CD4-positive, alpha-beta T cell (primary cell): ENCODE results near the gene GRM2. TPM values are rescaled to one million over a fixed set of nuclear protein-coding genes. Genes with fewer than 3 reads are reported as not detected.

Source experiments
- ATAC-seq: fragments of 200-7000 bp; cut with Tn5 transposase; one replicate; pipeline ENCODE4 v1.10.0; 2022; ENCODE audit warnings: mild to moderate bottlenecking; ENCODE audit not compliant: poor library complexity
- CTCF ChIA-PET: fragments of 350-600 bp; sonication (Branson Sonifier 250); formaldehyde crosslinking; loops from one replicate; lab custom pipeline; 2021; ENCODE audit warnings: antibody characterized with exemption, inconsistent platforms; lab: Charles Lee
- POLR2A ChIA-PET: fragments of 350-600 bp; sonication (Branson Sonifier 250); formaldehyde crosslinking; loops from one replicate; lab custom pipeline; 2021; ENCODE audit warnings: antibody characterized with exemption, inconsistent platforms; lab: Charles Lee
- DNase-seq, 14 experiments: peaks; one replicate each; pipeline ENCODE4 v3.0.0-alpha.2; 2013 to 2020; ENCODE audit warnings: mixed read lengths in 2 of 14
- H3K27ac ChIP-seq, 2 donors: one replicate each; pipeline versions ENCODE4 v1.5.1 to v1.7.0; 2013; ENCODE audit warnings: low read length in 2 of 2, low read depth in 1 of 2, mild to moderate bottlenecking in 1 of 2
- H3K27me3 ChIP-seq, 2 experiments: 1 replicate in 1 of 2; 2 replicates in 1 of 2; pipeline versions ENCODE4 v1.6.1 to v1.7.0; 2013; ENCODE audit warnings: low read length in 2 of 2, control low read depth in 1 of 2, mild to moderate bottlenecking in 1 of 2, moderate library complexity in 1 of 2; ENCODE audit not compliant: insufficient read depth in 2 of 2, control insufficient read depth in 1 of 2
- H3K36me3 ChIP-seq: one replicate; pipeline ENCODE4 v1.6.1; 2013; ENCODE audit warnings: low read length, control low read depth; ENCODE audit not compliant: insufficient read depth
- H3K4me1 ChIP-seq: one replicate; pipeline ENCODE4 v1.6.1; 2013; ENCODE audit warnings: low read length, control low read depth; ENCODE audit not compliant: insufficient read depth
- H3K4me3 ChIP-seq: one replicate; pipeline ENCODE4 v1.5.1; 2013; ENCODE audit warnings: mild to moderate bottlenecking, low read length, moderate library complexity
- H3K9me3 ChIP-seq, 2 experiments: 1 replicate in 1 of 2; 2 replicates in 1 of 2; pipeline versions ENCODE4 v1.6.1 to v1.7.0; 2013; ENCODE audit warnings: low read length in 2 of 2, mild to moderate bottlenecking in 2 of 2, control low read depth in 1 of 2, moderate library complexity in 1 of 2; ENCODE audit not compliant: control insufficient read depth in 1 of 2, insufficient read depth in 1 of 2
- H3K27ac Mint-ChIP-seq: one replicate; pipeline ENCODE4 v1.8.0; 2020; ENCODE audit warnings: mixed read lengths
- H3K27me3 Mint-ChIP-seq: one replicate; pipeline ENCODE4 v1.8.0; 2021; ENCODE audit warnings: mixed read lengths
- H3K36me3 Mint-ChIP-seq: one replicate; pipeline ENCODE4 v1.8.0; 2021; ENCODE audit warnings: low read depth, mixed read lengths
- H3K4me1 Mint-ChIP-seq: one replicate; pipeline ENCODE4 v1.8.0; 2021; ENCODE audit warnings: low read depth, mixed read lengths
- H3K4me3 Mint-ChIP-seq: one replicate; pipeline ENCODE4 v1.8.0; 2020; ENCODE audit warnings: mild to moderate bottlenecking, mixed read lengths
- H3K9me3 Mint-ChIP-seq: one replicate; pipeline ENCODE4 v1.8.0; 2020; ENCODE audit warnings: mixed read lengths
- intact Hi-C, 2 experiments: fragments of 100-400 bp; cut with DNase I in 1 of 2; cut with micrococcal nuclease in 1 of 2; formaldehyde crosslinking; loops; one replicate each; pipeline versions ENCODE4 v1.15.1 to v1.9.0; 2023 to 2025; cut with DNase I, micrococcal nuclease
- total RNA-seq, 174 experiments: library from RNA in 2 of 174; stranded (reverse) in 2 of 174; gene quantifications; one replicate each; pipeline ENCODE4 v1.2.3 and lab custom pipeline; 2021 to 2026
- TF ChIP-seq, protein P1 (sequence below): fragments of 200-600 bp; IDR thresholded peaks from one replicate; pipeline ENCODE4 v1.8.0; 2022; ENCODE audit warnings: antibody characterized with exemption, mild to moderate bottlenecking

The GRM2 gene
- total RNA-seq, 2 experiments from 2014 or later = 4.1 to 4.2 TPM

DNA sequence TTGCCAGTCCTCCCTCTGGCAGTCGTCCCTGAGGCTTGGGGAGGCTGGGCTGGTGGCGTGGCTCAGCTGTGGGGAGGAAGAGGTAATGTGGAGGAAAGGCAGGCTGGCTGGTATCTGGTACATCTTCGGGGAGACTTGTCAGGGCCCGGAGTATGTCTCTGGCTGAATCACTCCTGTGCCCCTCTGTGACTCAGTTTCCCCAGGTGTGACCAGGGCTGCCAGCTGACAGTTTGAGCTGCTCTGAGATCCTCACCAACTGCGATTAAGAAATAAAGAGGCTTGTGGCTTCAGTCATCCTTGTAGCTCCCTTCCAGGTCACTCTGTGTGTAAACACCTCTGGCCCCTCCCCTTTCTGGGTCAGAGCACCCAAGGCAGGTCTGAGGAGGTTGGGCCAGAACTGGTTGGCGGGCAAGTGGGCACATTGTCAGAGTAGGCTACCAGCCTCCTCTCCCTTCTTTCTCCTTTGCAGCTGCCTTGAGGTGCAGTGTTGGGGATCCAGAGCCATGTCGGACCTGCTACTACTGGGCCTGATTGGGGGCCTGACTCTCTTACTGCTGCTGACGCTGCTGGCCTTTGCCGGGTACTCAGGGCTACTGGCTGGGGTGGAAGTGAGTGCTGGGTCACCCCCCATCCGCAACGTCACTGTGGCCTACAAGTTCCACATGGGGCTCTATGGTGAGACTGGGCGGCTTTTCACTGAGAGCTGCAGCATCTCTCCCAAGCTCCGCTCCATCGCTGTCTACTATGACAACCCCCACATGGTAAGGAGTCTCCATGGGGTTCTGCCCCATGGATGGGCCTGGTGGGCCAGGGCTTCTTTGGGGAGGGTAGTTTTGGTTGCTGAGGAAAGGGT is 32.8 kb upstream of the GRM2 start:
- Histone ChIP-seq H3K36me3 (peaks cover 31% of the 10 kb centered on the region), H3K9me3 (no peaks in the 10 kb centered on the region), H3K27me3 (no peaks in the 10 kb centered on the region), H3K4me1 (peaks cover 92% of the 10 kb centered on the region), H3K27ac (no peak overlapping the region), H3K4me3 (no peak overlapping the region)
- no peaks in the 10 kb centered on the region for H3K9me3 Mint-ChIP-seq
- H3K27ac Mint-ChIP-seq = peak overlapping the region; percentile 97
- ChIA-PET POLR2A (interaction anchor here (3.2 to 8.2 kb wide), 3 partner anchors 8 to 173 kb away, joined by 10 to 121 read pairs (median 65); partner anchors contain the start of gene DCAF1), CTCF (interaction anchor here (0.5 to 7.5 kb wide), 4 partner anchors 7 to 300 kb away, joined by 3 to 113 read pairs (median 3); partner anchors contain the start of gene ABHD14B)
- intact Hi-C loops = loop anchor here (2.0 to 5.0 kb wide), 5 partner anchors 287 to 1307 kb away; partner anchors contain the start of genes C3orf18 (in 1 of the 2), DUSP7 (in 1 of the 2), HEMK1 (in 1 of the 2) and MANF (in 1 of the 2)
- H3K4me1 Mint-ChIP-seq = peaks cover 91% of the 10 kb centered on the region
- no peaks in the 10 kb centered on the region for H3K27me3 Mint-ChIP-seq
- peaks cover 44% of the 10 kb centered on the region for H3K36me3 Mint-ChIP-seq
- TF ChIP-seq, protein P1, sequence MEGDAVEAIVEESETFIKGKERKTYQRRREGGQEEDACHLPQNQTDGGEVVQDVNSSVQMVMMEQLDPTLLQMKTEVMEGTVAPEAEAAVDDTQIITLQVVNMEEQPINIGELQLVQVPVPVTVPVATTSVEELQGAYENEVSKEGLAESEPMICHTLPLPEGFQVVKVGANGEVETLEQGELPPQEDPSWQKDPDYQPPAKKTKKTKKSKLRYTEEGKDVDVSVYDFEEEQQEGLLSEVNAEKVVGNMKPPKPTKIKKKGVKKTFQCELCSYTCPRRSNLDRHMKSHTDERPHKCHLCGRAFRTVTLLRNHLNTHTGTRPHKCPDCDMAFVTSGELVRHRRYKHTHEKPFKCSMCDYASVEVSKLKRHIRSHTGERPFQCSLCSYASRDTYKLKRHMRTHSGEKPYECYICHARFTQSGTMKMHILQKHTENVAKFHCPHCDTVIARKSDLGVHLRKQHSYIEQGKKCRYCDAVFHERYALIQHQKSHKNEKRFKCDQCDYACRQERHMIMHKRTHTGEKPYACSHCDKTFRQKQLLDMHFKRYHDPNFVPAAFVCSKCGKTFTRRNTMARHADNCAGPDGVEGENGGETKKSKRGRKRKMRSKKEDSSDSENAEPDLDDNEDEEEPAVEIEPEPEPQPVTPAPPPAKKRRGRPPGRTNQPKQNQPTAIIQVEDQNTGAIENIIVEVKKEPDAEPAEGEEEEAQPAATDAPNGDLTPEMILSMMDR = no peak
- no peak for ATAC-seq
- no peak for DNase-seq
- H3K4me3 Mint-ChIP-seq = peak overlapping the region; percentile 91

DNA sequence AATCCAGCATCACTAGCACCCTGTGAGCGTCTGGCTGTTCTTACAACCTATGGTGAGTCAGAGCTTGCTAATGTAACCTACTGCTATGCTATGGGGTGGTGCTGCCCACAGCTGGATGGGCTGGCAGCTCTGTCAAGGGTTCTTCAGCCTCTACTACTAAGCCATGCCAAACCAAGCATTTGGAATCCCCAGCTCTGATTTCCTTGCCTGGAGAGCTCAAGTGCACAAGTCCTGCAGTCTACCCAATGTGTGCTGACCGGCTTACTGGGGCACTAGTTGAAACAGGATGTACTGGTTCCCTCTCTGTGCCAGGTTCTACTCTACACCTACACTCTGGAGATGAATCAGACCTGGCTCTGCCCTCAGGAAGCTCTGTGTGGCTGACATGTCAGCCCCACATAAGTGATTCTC is 31.7 kb upstream of the GRM2 start:
- DNase-seq = peak in 2 of 14 experiments; percentile 23 to 29
- H3K9me3 ChIP-seq = no peaks in the 10 kb centered on the region
- Mint-ChIP-seq H3K9me3 (no peaks in the 10 kb centered on the region), H3K4me3 (peak overlapping the region; percentile 71), H3K4me1 (peaks cover 89% of the 10 kb centered on the region), H3K27me3 (no peaks in the 10 kb centered on the region), H3K27ac (peak overlapping the region; percentile 97), H3K36me3 (peaks cover 43% of the 10 kb centered on the region)
- POLR2A ChIA-PET = interaction anchor here (3.2 to 8.2 kb wide), 2 partner anchors 11 to 175 kb away, joined by 10 to 121 read pairs; partner anchors contain the start of gene DCAF1
- no peaks in the 10 kb centered on the region for H3K27me3 ChIP-seq
- H3K4me1 ChIP-seq = peaks cover 92% of the 10 kb centered on the region
- CTCF ChIA-PET = interaction anchor here (0.7 to 1.2 kb wide), 2 partner anchors 173 to 298 kb away, joined by 3 read pairs; partner anchors contain the start of gene ABHD14B
- H3K4me3 ChIP-seq = no peak overlapping the region
- TF ChIP-seq, protein P1 = no peak
- intact Hi-C loops = no loop called here
- no peak for ATAC-seq
- peaks cover 37% of the 10 kb centered on the region for H3K36me3 ChIP-seq
- peak overlapping the region in 1 of 2 donors; percentile 50 for H3K27ac ChIP-seq

DNA sequence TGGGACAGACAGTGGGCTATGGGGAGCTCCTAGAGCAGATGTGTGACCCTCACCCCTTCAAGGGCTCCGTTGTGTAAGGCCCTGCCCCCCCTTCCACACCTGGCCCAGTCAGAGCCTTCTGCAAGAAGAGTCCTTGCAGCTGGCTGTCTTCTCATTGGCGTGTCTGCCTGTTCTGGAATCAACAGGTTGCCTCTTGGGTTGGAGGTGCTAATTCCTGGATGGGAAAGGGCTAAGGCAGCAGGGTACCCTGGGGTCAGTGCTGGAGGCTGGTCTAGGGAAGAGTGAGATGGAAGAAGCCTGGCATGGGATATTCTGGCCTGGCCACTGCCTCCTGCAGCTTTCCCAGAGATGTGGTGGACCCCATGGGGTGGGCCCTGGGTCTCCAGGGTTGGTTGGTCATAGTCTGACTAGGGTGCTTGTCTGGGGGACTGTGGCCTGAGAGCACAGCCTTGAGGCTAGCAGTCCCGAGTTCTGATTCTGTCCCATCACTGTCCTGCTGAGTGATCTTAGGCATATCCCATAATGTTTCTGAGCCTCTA is 30.7 kb upstream of the GRM2 start:
- ChIA-PET POLR2A (interaction anchor here (8.2 kb wide), 1 partner anchor 176 kb away, joined by 121 read pairs; the partner anchor contains the start of gene DCAF1), CTCF (interaction anchor here (1.2 kb wide), 1 partner anchor 174 kb away, joined by 3 read pairs; no protein-coding TSS in a partner anchor)
- no peaks in the 10 kb centered on the region for H3K9me3 Mint-ChIP-seq
- peaks cover 37% of the 10 kb centered on the region for H3K36me3 Mint-ChIP-seq
- H3K4me1 Mint-ChIP-seq = peaks cover 92% of the 10 kb centered on the region
- Histone ChIP-seq H3K27me3 (no peaks in the 10 kb centered on the region), H3K4me3 (no peak overlapping the region), H3K4me1 (peaks cover 95% of the 10 kb centered on the region), H3K27ac (peak overlapping the region; percentile 7 to 50), H3K36me3 (peaks cover 38% of the 10 kb centered on the region), H3K9me3 (no peaks in the 10 kb centered on the region)
- H3K27me3 Mint-ChIP-seq = no peaks in the 10 kb centered on the region
- ATAC-seq = no peak
- DNase-seq = peak in 1 of 14 experiments; percentile 25
- H3K4me3 Mint-ChIP-seq = no peak overlapping the region
- intact Hi-C loops = no loop called here
- TF ChIP-seq, protein P1 = no peak
- peak overlapping the region; percentile 22 for H3K27ac Mint-ChIP-seq
